Measurements from ENCODE around the gene GPC6.

- no peak for TF ChIP-seq ZBTB8A (tag by site-specific recombination; IDR thresholded peaks at IDR 0.05)
- no peak for TF ChIP-seq SP2 (tag by site-specific recombination; IDR thresholded peaks at IDR 0.05)
- TF ChIP-seq ZNF24 (tag by site-specific recombination; IDR thresholded peaks at IDR 0.05) = no peak
- TF ChIP-seq YY1 (tag by site-specific recombination; IDR thresholded peaks at IDR 0.05) = no peak
- TF ChIP-seq PATZ1 (tag by site-specific recombination; IDR thresholded peaks at IDR 0.05) = no peak
- no peak for TF ChIP-seq REST (tag by site-specific recombination; IDR thresholded peaks at IDR 0.05)
- no peak for TF ChIP-seq CTCF (tag by site-specific recombination; IDR thresholded peaks at IDR 0.05)
Measured at GRCh38 chr13:93296584-93296983, 70.0 kb downstream of the GPC6 start.
